ENCODE data around the gene B9D1. TPM values are rescaled to one million over a fixed set of nuclear protein-coding genes. Genes with fewer than 3 reads are reported as not detected.

B9D1 gene
- 15.0 and 23.3 TPM in 2 replicates for total RNA-seq

GRCh38 chr17:19362277-19363113, at the start of gene B9D1:
B9D1 (minus strand) TSS chr17:19362723; CDS start chr17:19362569, 154 bp downstream.

GRCh38 chr17:19410875-19411620, 48.5 kb upstream of the B9D1 start, which contains the start of gene RNF112:
RNF112 (plus strand) TSS chr17:19411232; CDS start chr17:19411409, 177 bp downstream.

GRCh38 chr17:19386974-19387920, 24.7 kb upstream of the B9D1 start, which contains the start of gene MFAP4:
MFAP4 (minus strand) TSS chr17:19387190; CDS start chr17:19387155, 35 bp downstream.

GRCh38 chr17:19378416-19379360, 16.2 kb upstream of the B9D1 start, which contains the start of gene MAPK7:
MAPK7 (plus strand) TSS chr17:19378498; CDS start chr17:19378901, 403 bp downstream.

Other genes starting within 250 kb of the B9D1 start
- 1.9 TPM in 1 of 2 replicates, not detected in the other for gene GRAPL, start 235.1 kb downstream of the B9D1 start, total RNA-seq
- 15.5 and 20.7 TPM in 2 replicates for gene EPN2, start 125.4 kb downstream of the B9D1 start, total RNA-seq
- 19.3 and 28.5 TPM in 2 replicates for gene MAPK7, start 15.8 kb upstream of the B9D1 start, total RNA-seq
- 19.1 and 47.1 TPM in 2 replicates for gene MFAP4, start 24.5 kb upstream of the B9D1 start, total RNA-seq
- 0.81 and 1.8 TPM in 2 replicates for gene RNF112, start 48.5 kb upstream of the B9D1 start, total RNA-seq
- 3.4 and 9.6 TPM in 2 replicates for gene SLC47A1, start 171.1 kb upstream of the B9D1 start, total RNA-seq

All from cardiac atrium fibroblast (primary cell).